PC-3 (cell line): ENCODE results near the gene UHMK1.

Experiments used
- EZH2phosphoT487 ChIP-seq: fragments of 300-600 bp; sonication (generic); IDR thresholded peaks from 2 replicates; pipeline ENCODE4 v1.6.1; 2018; ENCODE audit warnings: mild to moderate bottlenecking, antibody characterized with exemption, low read length, borderline replicate concordance
- TF ChIP-seq, protein P1 (sequence below): fragments of 300-600 bp; sonication (generic); conservative IDR thresholded peaks from 2 replicates; pipeline ENCODE4 v1.5.1; 2017; ENCODE audit warnings: antibody characterized with exemption, low read depth, mild to moderate bottlenecking, low read length

DNA sequence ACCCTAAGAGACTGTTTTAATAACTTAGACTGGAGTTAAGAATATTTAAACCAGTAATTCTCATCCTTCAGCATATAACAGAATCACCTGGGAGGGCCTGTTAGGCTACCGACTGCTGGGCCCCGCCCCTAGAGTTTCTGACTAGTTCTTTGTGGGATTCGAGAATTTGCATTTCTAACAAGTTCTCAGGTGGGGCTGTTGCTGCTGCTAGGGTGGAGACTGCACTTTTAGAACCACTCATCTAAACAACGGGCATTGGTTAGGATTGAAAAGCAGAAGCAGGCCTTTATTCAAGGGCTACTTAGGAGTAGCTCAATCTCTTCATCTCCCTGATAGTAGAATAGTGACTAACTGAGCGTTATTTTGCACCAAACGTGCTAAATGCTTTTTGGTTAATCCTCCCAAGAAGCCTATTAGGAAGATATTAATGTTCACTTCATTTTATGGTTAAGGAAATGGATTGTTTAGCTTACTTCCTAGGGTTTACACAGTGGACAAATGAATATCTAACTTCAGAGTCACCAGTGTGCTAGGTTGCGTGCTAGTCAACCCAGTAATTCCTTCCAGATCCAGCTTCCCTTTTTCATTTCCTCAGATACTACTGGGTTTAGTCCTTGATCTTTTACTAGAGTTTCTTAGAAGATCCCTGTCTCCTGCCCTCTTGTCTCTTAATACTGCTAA lies 32.8 kb downstream of the UHMK1 start:
- TF ChIP-seq EZH2phosphoT487 = no peak
- TF ChIP-seq, protein P1, sequence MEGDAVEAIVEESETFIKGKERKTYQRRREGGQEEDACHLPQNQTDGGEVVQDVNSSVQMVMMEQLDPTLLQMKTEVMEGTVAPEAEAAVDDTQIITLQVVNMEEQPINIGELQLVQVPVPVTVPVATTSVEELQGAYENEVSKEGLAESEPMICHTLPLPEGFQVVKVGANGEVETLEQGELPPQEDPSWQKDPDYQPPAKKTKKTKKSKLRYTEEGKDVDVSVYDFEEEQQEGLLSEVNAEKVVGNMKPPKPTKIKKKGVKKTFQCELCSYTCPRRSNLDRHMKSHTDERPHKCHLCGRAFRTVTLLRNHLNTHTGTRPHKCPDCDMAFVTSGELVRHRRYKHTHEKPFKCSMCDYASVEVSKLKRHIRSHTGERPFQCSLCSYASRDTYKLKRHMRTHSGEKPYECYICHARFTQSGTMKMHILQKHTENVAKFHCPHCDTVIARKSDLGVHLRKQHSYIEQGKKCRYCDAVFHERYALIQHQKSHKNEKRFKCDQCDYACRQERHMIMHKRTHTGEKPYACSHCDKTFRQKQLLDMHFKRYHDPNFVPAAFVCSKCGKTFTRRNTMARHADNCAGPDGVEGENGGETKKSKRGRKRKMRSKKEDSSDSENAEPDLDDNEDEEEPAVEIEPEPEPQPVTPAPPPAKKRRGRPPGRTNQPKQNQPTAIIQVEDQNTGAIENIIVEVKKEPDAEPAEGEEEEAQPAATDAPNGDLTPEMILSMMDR = no peak
